ENCODE measurements around the gene CTXND1.

The CTXND1 gene

GRCh38 chr15:80259942-80260510 lies 8.0 kb upstream of the CTXND1 start:
- in situ Hi-C loops (cut with MboI; ENCODE audit: low sequenced_read_pairs): no loop called here

- in situ Hi-C loops (cut with MboI; ENCODE audit: low sequenced_read_pairs): no loop called here
Observed at GRCh38 chr15:80251428-80252120, 439 bp downstream of the CTXND1 start.

- in situ Hi-C loops (cut with MboI; ENCODE audit: low sequenced_read_pairs): no loop called here
Observed at GRCh38 chr15:80250614-80251427, 1.2 kb downstream of the CTXND1 start.

- in situ Hi-C loops (cut with MboI; ENCODE audit: low sequenced_read_pairs): no loop called here
Observed at GRCh38 chr15:80249973-80250372, 2.0 kb downstream of the CTXND1 start.

- in situ Hi-C loops (cut with MboI; ENCODE audit: low sequenced_read_pairs): no loop called here
Observed at GRCh38 chr15:80247320-80247719, 4.7 kb downstream of the CTXND1 start.

- in situ Hi-C loops (cut with MboI; ENCODE audit: low sequenced_read_pairs): no loop called here
Observed at GRCh38 chr15:80246425-80246894, 5.6 kb downstream of the CTXND1 start.

GRCh38 chr15:80242802-80243201 lies 9.2 kb downstream of the CTXND1 start:
- in situ Hi-C loops (cut with MboI; ENCODE audit: low sequenced_read_pairs): no loop called here

- in situ Hi-C loops (cut with MboI; ENCODE audit: low sequenced_read_pairs): no loop called here
Observed at GRCh38 chr15:80242132-80242769, 9.8 kb downstream of the CTXND1 start.

- in situ Hi-C loops (cut with MboI; ENCODE audit: low sequenced_read_pairs): no loop called here
Observed at GRCh38 chr15:80241508-80241907, 10.5 kb downstream of the CTXND1 start.

- in situ Hi-C loops (cut with MboI; ENCODE audit: low sequenced_read_pairs): no loop called here
Observed at GRCh38 chr15:80240276-80240675, 11.7 kb downstream of the CTXND1 start.

GRCh38 chr15:80234883-80235282 lies 17.1 kb downstream of the CTXND1 start:
- in situ Hi-C loops (cut with MboI; ENCODE audit: low sequenced_read_pairs): no loop called here

- in situ Hi-C loops (cut with MboI; ENCODE audit: low sequenced_read_pairs): no loop called here
Observed at GRCh38 chr15:80233581-80233980, 18.4 kb downstream of the CTXND1 start.

- in situ Hi-C loops (cut with MboI; ENCODE audit: low sequenced_read_pairs): no loop called here
Observed at GRCh38 chr15:80231371-80231770, 20.6 kb downstream of the CTXND1 start.

GRCh38 chr15:80228959-80229610 lies 22.9 kb downstream of the CTXND1 start:
- in situ Hi-C loops (cut with MboI; ENCODE audit: low sequenced_read_pairs): no loop called here

- in situ Hi-C loops (cut with MboI; ENCODE audit: low sequenced_read_pairs): no loop called here
Observed at GRCh38 chr15:80219955-80220354, 32.1 kb downstream of the CTXND1 start.

- in situ Hi-C loops (cut with MboI; ENCODE audit: low sequenced_read_pairs): no loop called here
Observed at GRCh38 chr15:80217327-80217900, 34.6 kb downstream of the CTXND1 start.

- in situ Hi-C loops (cut with MboI; ENCODE audit: low sequenced_read_pairs): no loop called here
Observed at GRCh38 chr15:80216911-80217310, 35.1 kb downstream of the CTXND1 start.

- in situ Hi-C loops (cut with MboI; ENCODE audit: low sequenced_read_pairs): no loop called here
Observed at GRCh38 chr15:80216141-80216540, 35.9 kb downstream of the CTXND1 start.

GRCh38 chr15:80214910-80215309 lies 37.1 kb downstream of the CTXND1 start:
- in situ Hi-C loops (cut with MboI; ENCODE audit: low sequenced_read_pairs): no loop called here

- in situ Hi-C loops (cut with MboI; ENCODE audit: low sequenced_read_pairs): no loop called here
Observed at GRCh38 chr15:80211976-80212375, 40.0 kb downstream of the CTXND1 start.
